ENCODE measurements around the gene MMS19.

MMS19 gene

DNA sequence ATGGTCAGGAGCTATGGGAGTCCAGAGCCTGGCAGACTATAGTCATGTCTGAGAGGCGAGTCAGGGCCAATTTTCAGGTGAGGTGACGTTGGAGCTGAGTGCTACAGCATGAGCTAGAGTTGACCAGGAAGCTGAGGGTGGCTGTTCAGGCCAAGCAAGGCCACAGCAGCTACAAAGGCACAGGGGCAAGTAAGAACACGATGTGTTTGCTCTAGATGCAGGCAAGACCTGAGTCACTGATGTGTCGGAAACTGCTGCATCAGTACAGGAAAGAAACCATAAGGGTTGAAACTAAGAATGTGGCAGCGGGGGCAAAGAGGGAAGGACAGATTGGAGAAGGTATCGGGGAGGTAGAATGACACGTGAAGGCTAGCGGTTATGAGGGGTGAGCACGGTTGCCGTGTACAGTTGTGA lies 85.3 kb downstream of the MMS19 start:
- DNase-seq = peak; percentile 78

DNA sequence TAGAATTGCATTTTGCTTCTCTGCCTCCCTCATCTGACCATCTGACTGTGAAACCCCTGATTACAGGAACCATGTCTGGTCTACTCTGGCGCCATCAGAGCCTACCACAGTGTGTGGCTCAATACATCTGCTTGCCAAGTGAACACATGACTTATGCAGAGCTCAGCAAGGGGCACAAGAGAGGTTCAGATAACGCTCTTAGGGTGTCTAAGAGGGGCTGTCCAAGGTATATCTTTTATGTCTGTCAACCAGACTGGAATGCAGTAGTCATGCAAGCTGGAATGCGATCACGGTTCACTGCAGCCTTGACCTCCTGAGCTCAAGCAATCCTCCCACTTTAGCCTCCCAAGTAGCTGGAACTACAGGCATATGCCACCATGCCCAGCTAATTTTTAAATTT lies 86.8 kb downstream of the MMS19 start:
- no peak for DNase-seq

DNA sequence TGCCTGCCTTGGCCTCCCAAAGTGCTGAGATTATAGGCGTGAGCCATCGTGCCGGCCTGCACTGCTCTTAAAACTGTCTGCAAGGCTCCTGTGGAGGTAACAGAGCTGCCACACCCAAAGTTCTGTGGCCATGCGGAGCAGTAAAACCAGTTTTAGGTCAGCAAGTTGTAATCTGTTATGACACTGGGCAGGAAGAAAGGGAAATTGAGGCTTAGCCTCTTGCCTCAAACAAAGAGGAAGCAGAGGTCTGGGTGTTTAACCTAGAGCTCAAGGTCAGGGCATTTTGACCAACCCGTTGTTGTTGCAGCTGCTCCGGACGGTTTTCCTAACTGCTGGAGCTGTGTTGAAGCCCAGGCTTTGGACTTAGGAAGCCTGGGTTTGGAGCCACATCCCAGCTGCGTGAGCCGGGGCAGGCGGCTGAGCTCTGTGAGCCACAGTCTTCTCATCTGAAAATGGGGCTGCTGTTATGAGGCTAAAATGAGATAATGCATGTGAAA lies 89.7 kb downstream of the MMS19 start:
- DNase-seq = no peak
